Coronary artery (tissue), 2 donors: ENCODE measurements around the gene ANKRD53.
"Not testable (repeated sequence)": the region's sequence is repeated elsewhere in the genome, so short reads cannot be mapped to it uniquely, and the experiment has no call there.

ENCODE experiments used
- DNase-seq: peaks from one replicate; pipeline ENCODE4 v3.0.0-alpha.2; 2017; ENCODE audit warnings: low spot score
- H3K27ac ChIP-seq, 2 donors: fragments of 200-600 bp; sonication (generic); one replicate each; pipeline ENCODE4 v1.5.1; 2016 to 2019
- H3K4me3 ChIP-seq: fragments of 200-600 bp; sonication (generic); 2 replicates; pipeline ENCODE4 v1.5.1; 2016; ENCODE audit warnings: mild to moderate bottlenecking, moderate library complexity
- CTCF ChIP-seq: fragments of 200-600 bp; sonication (generic); IDR thresholded peaks from one replicate; pipeline ENCODE4 v1.5.1; 2019; ENCODE audit warnings: antibody characterized with exemption

ANKRD53 gene

GRCh38 chr2:71004857-71005256 is 26.4 kb downstream of the ANKRD53 start:
- no peak overlapping the region for H3K4me3 ChIP-seq
- no peak overlapping the region for H3K27ac ChIP-seq
- DNase-seq, result no peak
- TF ChIP-seq CTCF, result no peak

DNA sequence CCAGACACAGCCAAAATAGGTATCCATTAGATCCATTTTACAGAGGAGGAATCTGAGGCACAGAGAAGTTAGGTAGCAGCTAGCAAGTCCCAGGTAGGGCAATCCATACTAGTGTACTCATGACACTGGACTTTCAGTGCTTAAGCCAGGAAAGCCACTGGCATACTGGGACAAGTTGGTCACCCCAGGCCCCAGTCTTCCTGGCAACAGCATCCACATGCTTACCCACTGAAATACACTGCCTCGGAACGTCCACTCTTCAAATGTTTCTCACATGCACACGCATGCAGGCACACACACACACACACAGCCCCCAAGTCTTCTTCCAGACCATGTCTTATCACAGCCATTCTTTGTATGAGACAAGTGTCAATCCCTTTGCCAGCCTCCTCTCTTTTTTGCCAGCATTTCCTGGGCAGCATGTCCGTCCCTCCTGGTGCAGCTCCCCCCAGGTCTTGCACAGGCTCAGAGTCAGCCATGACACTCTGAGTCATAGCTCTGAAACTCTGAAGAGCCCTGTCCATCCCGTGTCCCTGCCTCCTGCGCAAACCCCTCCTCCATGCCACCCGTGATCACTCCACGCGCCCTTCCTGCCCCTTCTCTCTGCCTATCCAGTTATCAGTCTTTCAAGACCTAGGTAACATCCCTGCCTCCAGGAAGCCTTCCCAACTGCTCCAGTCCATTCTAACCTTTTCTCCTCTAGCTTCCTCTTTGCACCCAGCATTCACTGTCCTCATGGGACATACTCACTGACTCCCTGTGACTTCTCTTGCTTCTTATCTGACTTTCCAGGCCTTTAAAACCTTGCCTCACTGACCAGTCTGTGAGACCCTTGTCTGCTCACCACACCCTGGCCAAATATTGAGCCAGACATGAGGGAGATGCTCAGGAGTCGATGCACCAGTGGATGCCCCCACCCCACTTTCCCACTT is 27.1 kb downstream of the ANKRD53 start:
- DNase-seq, result no peak
- TF ChIP-seq CTCF, result no peak
- no peak overlapping the region for H3K27ac ChIP-seq
- no peak overlapping the region for H3K4me3 ChIP-seq

DNA sequence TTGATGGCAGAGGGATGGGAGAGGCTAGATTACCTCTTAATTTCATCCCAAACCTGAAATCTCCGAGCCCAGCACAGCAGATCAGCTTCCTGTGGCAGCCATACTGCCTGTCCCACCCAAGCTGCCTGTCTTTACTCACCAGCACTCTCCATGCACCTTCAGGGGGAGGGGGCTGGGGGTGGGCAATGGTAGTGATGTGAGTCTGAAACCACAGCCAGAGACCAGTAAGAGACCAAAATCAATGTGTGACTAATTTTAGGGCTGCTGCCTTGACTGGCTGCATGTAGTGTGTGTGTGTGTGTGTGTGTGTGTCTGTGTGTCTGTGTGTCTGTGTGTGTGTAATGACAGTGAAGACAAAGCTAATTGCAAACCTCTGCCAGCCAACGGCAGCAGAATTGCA is 27.9 kb downstream of the ANKRD53 start:
- no peak for DNase-seq
- TF ChIP-seq CTCF, result no peak
- H3K4me3 ChIP-seq, result no peak overlapping the region

GRCh38 chr2:71006955-71007799 is 28.7 kb downstream of the ANKRD53 start:
- H3K27ac ChIP-seq, result no peak overlapping the region
- DNase-seq, result no peak
- no peak for TF ChIP-seq CTCF
- no peak overlapping the region for H3K4me3 ChIP-seq

More for the DNA sequence above, 27.9 kb downstream of the ANKRD53 start:
- no peak overlapping the region for H3K27ac ChIP-seq

GRCh38 chr2:71008342-71008741 is 29.9 kb downstream of the ANKRD53 start:
- H3K4me3 ChIP-seq, result no peak overlapping the region
- TF ChIP-seq CTCF, result no peak
- no peak overlapping the region for H3K27ac ChIP-seq
- DNase-seq, result no peak

DNA sequence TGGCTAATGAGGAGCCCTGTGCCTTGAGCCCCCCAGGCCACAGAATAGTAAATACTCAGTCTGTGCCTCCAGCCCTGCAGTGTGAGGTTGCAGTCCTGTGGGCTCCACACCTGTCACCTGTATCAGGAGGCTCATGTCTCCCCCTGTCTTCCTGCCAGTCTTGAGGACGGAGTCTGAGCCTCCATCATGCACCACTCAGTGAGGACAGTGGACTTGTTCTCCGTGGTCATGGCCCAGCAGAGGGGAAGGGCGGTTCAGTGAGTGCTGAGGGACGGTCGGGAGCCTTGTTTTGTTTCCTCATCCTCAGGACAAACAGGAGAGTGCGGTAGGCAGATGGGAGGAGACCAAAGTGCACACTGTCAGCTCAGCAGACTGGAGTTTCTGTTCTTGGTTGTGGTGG is 33.4 kb downstream of the ANKRD53 start:
- not testable (repeated sequence) for DNase-seq, H3K27ac ChIP-seq, H3K4me3 ChIP-seq

- no peak for TF ChIP-seq CTCF
- Histone ChIP-seq H3K27ac (no peak overlapping the region), H3K4me3 (no peak overlapping the region)
- DNase-seq, result no peak
Measured at GRCh38 chr2:71018625-71019024, 40.2 kb downstream of the ANKRD53 start.

GRCh38 chr2:71019989-71020388 is 41.6 kb downstream of the ANKRD53 start:
- DNase-seq, H3K27ac ChIP-seq, H3K4me3 ChIP-seq: not testable (repeated sequence)

- not testable (repeated sequence) for H3K27ac ChIP-seq, H3K4me3 ChIP-seq, DNase-seq
Measured at GRCh38 chr2:71021394-71021793, 43.0 kb downstream of the ANKRD53 start.

DNA sequence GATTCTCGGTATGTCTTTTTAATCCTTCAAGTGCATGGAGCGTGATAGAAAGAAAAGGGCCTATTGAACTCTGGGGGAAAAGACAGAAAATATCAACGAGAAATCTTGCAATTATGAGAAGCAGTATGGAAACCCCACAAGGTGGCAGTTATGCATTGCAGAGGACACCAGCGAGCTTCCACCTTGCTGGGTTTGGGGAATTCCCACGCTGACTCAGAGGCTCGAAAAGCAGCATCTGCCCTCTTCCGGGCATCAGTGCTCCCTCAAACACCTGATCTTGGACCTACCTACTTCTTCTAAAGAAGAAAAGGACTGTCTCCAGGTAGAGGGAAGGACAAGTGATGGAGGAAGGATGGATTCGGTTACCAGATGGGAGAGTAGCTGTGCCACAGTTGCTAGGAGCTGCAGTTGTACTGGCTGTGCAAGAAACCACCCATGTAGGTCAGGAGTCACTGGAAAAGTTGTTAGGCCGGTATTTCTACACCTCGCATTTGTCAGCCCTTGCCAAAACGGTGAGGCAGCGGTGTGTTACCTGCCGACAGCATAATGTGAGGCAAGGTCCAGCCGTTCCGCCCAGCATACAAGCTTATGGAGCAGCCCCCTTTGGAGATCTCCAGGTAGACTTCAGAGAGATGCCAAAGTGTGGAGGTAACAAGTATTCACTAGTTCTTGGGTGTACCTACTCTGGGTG is 45.3 kb downstream of the ANKRD53 start:
- not testable (repeated sequence) for DNase-seq, H3K27ac ChIP-seq, H3K4me3 ChIP-seq
